ENCODE data around the gene PLD6.

The PLD6 gene

DNA sequence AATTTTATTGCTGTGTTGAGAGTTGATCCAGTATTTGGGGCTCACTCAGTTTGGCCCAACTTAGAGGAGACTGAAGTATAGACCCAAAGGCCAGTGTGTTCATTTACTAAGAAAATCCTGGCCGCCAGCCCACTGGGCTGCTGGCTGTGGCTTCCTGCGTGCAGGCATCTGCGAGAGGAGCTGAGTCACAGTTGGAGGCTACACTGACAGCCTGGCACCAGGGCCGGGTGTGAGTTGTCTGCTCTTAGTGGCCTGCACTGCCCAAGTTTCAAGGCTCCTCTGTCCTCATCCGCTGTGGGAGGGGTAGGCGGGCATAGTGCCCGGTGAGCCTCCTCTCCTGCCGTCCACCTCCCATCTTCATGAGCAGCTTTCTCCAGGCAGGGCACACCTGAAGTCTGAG is 54.2 kb downstream of the PLD6 start:
- DNase-seq: no peak

DNA sequence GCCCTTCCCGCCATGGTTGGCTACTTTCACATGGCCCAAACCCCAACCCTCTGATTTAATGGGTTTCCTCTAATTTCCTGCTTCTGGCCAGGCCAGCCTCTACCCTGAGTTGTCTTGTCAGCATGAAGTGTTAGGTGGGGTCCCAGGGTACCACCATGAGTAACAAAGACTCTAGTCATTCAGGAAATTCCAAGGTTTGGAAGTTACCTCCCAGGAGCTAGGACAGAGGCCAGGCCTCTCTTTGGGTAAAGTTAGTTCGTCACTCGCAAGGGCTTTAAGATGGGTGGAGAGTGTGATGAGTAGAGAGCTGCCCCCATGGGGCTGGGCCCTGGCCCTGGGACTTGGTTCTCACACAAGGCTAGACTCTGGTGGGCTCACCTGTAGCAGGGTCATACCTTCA is 54.6 kb downstream of the PLD6 start:
- DNase-seq: no peak

DNA sequence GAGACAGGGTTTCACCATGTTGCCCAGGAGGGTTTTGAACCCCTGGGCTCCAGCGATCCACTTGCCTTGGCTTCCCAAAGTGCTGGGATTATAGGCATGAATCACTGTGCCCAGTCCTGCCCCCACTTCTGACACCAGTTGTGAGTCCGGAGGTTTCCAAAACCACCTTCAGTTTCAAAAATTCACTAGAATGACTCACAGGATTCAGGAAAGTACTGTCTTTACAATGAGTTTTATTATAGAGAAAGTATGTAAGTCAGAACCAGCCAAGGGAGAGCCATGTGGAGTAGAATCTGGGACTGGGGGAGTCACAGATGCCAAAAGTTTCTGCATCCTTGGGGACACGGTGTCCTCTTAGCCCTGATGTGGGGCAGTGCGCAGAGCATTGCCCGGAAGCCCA is 55.1 kb downstream of the PLD6 start:
- DNase-seq: no peak
